ENCODE results near the gene SWSAP1.
"Not testable (repeated sequence)": the region's sequence is repeated elsewhere in the genome, so short reads cannot be mapped to it uniquely, and the experiment has no call there.

SWSAP1 gene

DNA sequence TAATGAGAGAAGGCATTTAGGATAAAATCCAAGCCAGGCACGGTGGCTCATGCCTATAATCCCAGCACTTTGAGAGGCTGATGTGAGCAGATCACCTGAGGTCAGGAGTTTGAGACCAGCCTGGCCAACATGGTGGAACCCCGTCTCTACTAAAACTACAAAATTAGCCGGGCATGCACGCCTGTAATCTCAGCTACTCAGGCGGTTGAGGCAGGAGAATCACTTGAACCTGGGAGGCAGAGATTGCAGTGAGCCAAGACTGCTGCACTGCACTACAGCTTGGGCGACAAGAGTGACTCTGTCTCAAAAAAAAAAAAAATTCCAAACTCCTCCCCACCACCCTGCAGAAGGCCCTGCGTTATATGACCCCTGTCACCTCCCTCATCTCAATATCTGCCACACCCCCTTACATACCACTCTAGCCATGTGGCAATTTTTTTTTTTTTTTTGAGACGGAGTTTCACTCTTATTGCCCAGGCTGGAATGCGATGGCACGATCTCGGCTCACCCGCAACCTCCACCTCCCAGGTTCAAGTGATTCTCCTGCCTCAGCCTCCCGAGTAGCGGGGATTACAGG, 4.9 kb downstream of the SWSAP1 start:
- DNase-seq: not testable (repeated sequence)

- DNase-seq: no peak
Measured at GRCh38 chr19:11379857-11380350, 5.4 kb downstream of the SWSAP1 start.

- peak; percentile 98 for DNase-seq
Measured at GRCh38 chr19:11380653-11381537, 6.4 kb downstream of the SWSAP1 start.

GRCh38 chr19:11382898-11383705, 8.6 kb downstream of the SWSAP1 start:
- peak; percentile 90 for DNase-seq

- DNase-seq: no peak
Measured at GRCh38 chr19:11383706-11384048, 9.2 kb downstream of the SWSAP1 start.

GRCh38 chr19:11384778-11385129, 10.3 kb downstream of the SWSAP1 start:
- peak; percentile 41 for DNase-seq

GRCh38 chr19:11387162-11388034, 12.9 kb downstream of the SWSAP1 start:
- DNase-seq: no peak

DNA sequence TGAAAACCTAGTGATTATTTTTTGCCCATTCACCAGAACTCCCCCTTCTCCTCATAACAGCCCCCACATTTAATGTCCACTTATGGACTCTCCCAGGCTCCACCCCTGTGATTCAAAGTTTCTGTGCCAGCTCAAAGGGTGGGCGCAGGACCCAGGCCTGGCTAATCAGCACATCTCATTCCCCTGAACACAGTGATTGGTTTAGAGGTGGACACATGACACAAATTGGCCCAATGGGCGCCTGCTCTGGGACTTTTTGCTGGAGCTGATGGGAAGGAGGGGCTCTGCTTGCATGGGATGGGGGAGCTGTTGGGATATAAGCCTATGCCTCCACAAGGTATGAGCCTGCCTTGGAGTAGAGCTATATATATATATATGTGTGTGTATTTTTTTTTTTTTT, 15.9 kb downstream of the SWSAP1 start:
- DNase-seq: no peak

DNA sequence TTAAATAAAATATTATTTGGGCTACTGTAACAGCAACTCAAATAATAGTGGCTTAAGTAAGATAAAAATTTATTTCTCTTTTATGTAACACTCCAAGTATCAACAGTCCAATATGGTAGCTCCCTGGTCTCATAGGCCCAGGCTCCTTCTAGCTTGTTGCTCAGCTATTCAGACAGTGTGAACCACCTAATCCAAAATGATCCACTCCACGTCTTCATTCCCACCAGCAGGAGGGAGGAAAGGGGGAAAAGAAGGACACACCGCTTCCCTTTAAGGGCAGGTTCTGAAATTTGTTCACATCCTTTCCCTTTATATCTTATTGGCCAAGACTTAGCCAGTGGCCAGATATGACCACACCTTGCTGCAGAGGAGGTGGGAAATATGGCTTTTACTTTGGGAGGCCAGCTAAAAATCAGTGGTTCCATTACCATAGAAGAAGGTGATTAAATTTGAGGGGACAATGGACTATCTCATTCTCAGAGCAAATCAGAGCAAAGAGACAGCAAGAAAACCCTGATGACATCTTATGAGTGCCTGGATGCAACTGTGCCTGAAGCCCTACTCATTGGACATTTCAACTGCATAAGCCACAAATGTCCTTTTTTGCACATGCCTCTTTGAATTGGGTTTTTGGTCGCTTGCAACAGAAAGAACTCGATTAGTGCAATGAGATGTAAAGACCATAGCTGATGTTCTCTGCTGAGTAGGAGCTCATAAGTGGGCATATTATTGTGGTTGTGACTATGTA, 16.6 kb downstream of the SWSAP1 start:
- no peak for DNase-seq

GRCh38 chr19:11397089-11397610, 22.7 kb downstream of the SWSAP1 start:
- no peak for DNase-seq

DNA sequence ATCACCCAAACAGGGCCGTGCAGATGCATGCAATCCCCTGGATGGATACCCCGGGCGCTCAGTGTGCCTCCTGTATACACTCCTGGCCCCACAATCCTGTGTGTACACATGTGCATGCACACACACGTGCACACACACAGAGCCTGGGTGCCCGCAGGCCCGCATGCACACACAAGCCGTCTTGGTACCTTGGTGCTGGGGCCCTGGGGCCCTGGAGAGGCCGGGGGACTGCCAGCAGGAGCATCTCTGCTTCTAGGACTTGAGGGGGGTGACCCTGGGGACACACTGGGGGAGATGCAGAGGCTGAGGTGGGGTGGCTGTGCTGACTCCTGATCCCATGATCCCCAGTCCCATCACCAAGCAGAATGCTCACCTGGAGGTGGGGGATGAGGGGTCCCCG, 25.2 kb downstream of the SWSAP1 start:
- no peak for DNase-seq

DNA sequence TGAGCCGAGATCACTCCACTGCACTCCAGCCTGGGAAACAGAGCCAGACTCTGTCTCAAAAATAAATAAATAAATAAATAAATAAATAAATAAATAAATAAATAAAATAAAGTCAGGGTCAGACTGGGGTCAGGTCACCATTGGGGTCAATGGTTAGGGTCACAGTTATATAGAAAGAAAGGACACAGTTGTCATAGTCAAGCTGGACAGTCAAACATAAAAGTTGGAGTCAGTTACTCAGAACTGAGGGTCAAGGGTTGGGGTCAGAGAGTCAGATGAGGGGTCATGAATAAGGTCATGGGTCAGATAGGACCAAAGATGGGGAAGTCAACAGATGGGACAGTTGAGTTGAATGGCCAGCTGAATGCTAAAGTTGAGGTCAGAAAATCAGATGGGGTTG, 26.3 kb downstream of the SWSAP1 start:
- no peak for DNase-seq

DNA sequence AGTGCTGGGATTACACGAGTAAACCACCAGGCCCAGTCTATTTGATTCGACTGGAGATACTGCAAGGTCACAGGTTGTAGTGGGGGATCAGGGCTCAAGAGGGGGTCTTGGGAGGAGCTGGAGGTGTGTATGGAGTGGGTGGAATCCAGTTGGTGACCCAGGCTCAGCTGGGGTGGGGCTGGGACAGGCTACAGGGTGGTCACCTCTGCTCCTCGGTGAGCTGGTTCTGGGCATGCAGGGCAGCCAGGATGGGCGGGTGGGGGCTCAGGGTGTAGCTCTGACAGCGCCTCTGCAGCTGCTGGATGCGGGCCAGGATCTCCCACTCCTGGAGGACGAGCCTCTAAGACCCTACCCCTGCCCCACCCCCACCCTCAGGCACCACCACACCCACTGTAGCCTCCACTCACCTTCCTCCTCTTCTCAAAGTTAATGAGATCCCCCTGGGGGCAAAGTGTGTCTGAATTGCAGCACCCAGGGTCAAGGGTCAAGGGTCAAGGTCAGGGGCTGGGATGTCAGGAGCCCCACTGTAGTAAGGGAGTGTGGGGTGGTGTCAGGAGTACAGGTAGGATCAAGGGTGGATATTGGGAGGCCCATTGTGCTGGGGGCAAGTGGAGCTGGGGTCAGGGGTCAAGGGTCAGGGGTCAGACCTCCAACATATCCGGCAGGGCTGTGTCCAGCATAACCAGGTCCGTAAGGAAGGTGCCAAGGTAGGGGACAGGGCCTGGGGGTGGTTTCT, 27.5 kb downstream of the SWSAP1 start:
- no peak for DNase-seq

DNA sequence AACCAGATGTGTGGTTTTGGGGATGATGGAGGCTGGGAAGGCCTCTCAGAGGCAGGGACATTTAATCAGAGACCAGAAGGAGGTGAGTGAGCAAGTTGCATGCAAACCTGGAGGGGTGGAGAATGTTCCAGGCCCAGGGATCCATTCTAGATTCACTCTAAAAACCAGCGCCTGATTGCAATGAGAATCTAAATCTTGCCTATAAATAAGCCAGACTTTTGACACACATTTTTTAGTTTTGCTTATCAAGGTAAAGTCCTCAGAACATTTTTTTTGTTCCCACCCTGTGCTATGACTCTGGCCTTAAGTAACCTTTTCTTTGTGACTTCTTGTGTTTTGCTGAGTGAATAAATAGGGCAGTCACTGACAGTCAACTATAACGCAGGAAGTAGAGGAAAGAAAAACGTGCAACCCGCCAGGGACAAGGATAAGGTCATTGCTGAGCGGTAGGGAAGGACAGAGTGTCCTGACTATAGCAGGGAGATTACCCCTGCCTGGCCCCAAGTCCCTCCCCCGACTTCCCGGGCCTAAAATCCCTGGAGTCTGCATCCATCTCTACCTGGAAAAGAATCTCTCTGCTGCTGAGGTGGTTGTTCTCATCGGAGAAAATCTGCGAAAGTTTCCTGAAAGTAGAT, 30.2 kb downstream of the SWSAP1 start:
- DNase-seq: no peak

DNA sequence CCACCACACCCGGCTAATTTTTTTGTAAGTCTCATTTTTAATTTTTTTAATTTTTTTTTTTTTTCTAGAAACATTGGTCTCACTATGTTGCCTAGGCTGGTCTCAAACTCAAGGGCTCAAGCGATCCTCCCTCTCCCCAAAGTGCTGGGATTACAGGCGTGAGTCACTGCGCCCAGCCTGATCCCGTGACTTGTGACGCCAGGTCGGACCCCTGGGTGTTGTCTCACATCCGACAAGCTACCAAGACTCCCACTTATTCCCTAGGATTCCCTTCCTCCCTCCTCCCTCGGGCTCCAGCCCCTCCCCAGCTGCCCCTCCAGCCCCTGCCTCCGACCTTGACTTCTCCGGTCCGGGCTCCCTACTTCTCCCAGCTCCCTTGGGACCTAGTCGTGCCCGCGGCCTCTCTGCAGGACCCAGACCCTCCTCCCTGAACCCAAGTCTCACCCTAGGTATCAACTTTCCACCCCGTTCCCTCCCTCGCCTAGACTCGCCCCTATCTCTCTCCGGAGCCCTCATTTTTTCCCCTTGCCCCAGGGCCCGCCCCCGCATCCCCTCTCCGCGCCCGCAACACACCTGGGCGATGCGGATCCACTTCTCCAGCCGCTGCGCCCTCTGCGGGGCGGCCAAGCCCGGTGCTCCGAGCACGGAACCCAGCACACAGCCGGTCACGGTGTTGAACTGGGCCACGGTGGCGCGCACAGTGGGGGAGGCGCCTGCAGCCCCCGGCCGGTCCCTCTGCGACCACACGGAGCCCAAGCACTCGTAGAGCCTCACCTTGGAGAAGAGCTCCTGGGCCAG, 31.6 kb downstream of the SWSAP1 start:
- no peak for DNase-seq

- not testable (repeated sequence) for DNase-seq
Measured at GRCh38 chr19:11406703-11407236, 32.3 kb downstream of the SWSAP1 start.

DNA sequence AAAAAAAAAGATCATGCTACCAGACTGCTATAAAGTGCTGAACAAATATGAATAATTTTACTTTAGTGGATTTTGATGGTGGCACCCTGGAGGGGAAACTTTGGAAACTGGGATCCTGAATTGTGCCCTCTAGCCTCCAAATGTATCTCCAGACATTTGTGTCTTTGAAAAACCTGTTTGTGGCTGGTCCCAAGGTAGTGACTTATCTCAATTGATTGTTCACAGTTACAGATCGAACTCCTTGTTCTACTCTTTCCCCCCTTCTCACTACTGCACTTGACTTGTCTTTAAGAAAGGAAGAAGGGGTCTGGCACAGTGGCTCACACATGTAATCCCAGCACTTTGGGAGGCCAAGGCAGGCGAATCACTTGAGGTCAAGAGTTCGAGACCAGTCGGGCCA, 34.1 kb downstream of the SWSAP1 start:
- no peak for DNase-seq

GRCh38 chr19:11410682-11411081, 36.2 kb downstream of the SWSAP1 start:
- DNase-seq: no peak

DNA sequence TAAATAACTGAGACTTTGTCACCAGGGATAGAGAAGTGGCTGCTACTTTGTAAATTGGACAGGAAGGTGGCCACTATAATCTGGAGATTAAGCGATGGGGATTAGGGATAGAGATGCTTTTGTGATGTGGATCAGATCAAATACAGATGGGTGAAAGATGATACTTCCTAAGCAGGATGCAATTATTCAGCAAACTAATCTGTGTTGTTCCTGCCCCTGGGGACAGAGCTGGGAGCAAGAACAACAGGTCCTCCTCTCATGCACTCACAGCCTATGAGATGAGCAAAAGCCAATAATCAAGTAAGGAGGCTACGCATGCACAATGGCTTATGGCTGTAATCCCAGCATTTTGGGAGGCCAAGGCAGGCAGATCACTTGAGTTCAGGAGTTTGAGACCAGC, 40.1 kb downstream of the SWSAP1 start:
- DNase-seq: no peak
